Astrocyte (in vitro differentiated cells and primary cell): Measurements from ENCODE around the gene DGUOK. TPM values are rescaled to one million over a fixed set of nuclear protein-coding genes. Genes with fewer than 3 reads are reported as not detected.

Experiments used
- DNase-seq: peaks from one replicate; pipeline ENCODE4 v3.0.0-alpha.2; 2010; ENCODE audit warnings: low read depth
- FAIRE-seq: peaks from 2 replicates; lab custom pipeline; 2011; peaks lifted over from hg19 to GRCh38; lab: Jason Lieb, UNC
- H2AFZ ChIP-seq: 2 replicates; pipeline ENCODE4 v1.6.0; 2012; ENCODE audit warnings: low read depth, low read length, inconsistent platforms
- H3K27ac ChIP-seq: 2 replicates; pipeline ENCODE4 v1.5.1; 2011; ENCODE audit warnings: low read depth, low read length, inconsistent platforms
- H3K27me3 ChIP-seq: 2 replicates; pipeline ENCODE4 v1.6.0; 2011; ENCODE audit warnings: low read length, inconsistent platforms; ENCODE audit not compliant: insufficient read depth
- H3K36me3 ChIP-seq: 2 replicates; pipeline ENCODE4 v1.5.1; 2011; ENCODE audit warnings: low read length, inconsistent platforms; ENCODE audit not compliant: insufficient read depth
- H3K4me1 ChIP-seq: 2 replicates; pipeline ENCODE4 v1.5.1; 2011; ENCODE audit warnings: low read length, inconsistent platforms; ENCODE audit not compliant: insufficient read depth
- H3K4me2 ChIP-seq: 2 replicates; pipeline ENCODE4 v1.6.0; 2012; ENCODE audit warnings: low read length, inconsistent platforms
- H3K4me3 ChIP-seq: 2 replicates; pipeline ENCODE4 v1.5.1; 2011; ENCODE audit warnings: low read depth, mild to moderate bottlenecking, low read length, inconsistent platforms; ENCODE audit not compliant: insufficient read depth
- H3K79me2 ChIP-seq: 2 replicates; pipeline ENCODE4 v1.6.0; 2012; ENCODE audit warnings: mild to moderate bottlenecking, low read length, inconsistent platforms; ENCODE audit not compliant: insufficient read depth
- H3K9ac ChIP-seq: 2 replicates; pipeline ENCODE4 v1.6.0; 2012; ENCODE audit warnings: mild to moderate bottlenecking, low read length, inconsistent platforms
- H3K9me3 ChIP-seq: 2 replicates; pipeline ENCODE4 v1.5.1; 2012; ENCODE audit warnings: low read depth, mild to moderate bottlenecking, low read length, inconsistent platforms; ENCODE audit not compliant: insufficient read depth
- H4K20me1 ChIP-seq: 2 replicates; pipeline ENCODE4 v1.6.0; 2012; ENCODE audit warnings: low read length, inconsistent platforms; ENCODE audit not compliant: insufficient read depth
- H3K27ac Mint-ChIP-seq: one replicate; pipeline ENCODE4 v1.8.0; 2021; ENCODE audit warnings: mild to moderate bottlenecking, mixed read lengths; ENCODE audit not compliant: unreplicated experiment
- H3K27me3 Mint-ChIP-seq: one replicate; pipeline ENCODE4 v1.8.0; 2021; ENCODE audit warnings: low read depth, mixed read lengths; ENCODE audit not compliant: unreplicated experiment
- H3K36me3 Mint-ChIP-seq: one replicate; pipeline ENCODE4 v1.8.0; 2021; ENCODE audit warnings: low read depth, mixed read lengths; ENCODE audit not compliant: unreplicated experiment
- H3K4me1 Mint-ChIP-seq: one replicate; pipeline ENCODE4 v1.8.0; 2021; ENCODE audit warnings: low read depth, mixed read lengths; ENCODE audit not compliant: unreplicated experiment
- H3K4me3 Mint-ChIP-seq: one replicate; pipeline ENCODE4 v1.8.0; 2021; ENCODE audit warnings: mild to moderate bottlenecking, moderate library complexity, mixed read lengths; ENCODE audit not compliant: unreplicated experiment
- H3K9me3 Mint-ChIP-seq: one replicate; pipeline ENCODE4 v1.8.0; 2021; ENCODE audit warnings: mild to moderate bottlenecking, mixed read lengths; ENCODE audit not compliant: unreplicated experiment
- CTCF ChIP-seq: IDR thresholded peaks from 2 replicates; pipeline ENCODE4 v1.5.1; 2011; ENCODE audit warnings: low read depth, mild to moderate bottlenecking, inconsistent platforms, low read length, moderate library complexity; ENCODE audit not compliant: insufficient read depth
- EZH2 ChIP-seq: IDR thresholded peaks from 2 replicates; pipeline ENCODE4 v1.6.1; 2012; ENCODE audit warnings: mild to moderate bottlenecking, low read length, inconsistent platforms; ENCODE audit not compliant: insufficient read depth
- total RNA-seq: library from RNA; stranded (reverse); gene quantifications from 2 replicates; pipeline ENCODE4 v1.2.1, GENCODE V29; 2021

Gene DGUOK
- total RNA-seq, 1 donor from 2014 or later: 84.8 TPM

GRCh38 chr2:73893764-73894474 lies 32.8 kb upstream of the DGUOK start:
- peak overlapping the region; percentile 51 for H3K4me3 ChIP-seq
- Mint-ChIP-seq H3K4me3 (peak overlapping the region; percentile 86), H3K36me3 (peaks cover 6% of the 10 kb centered on the region), H3K4me1 (peaks cover 11% of the 10 kb centered on the region), H3K27me3 (peaks cover 4% of the 10 kb centered on the region), H3K27ac (peak overlapping the region; percentile 21), H3K9me3 (peaks cover 2% of the 10 kb centered on the region)
- H3K27ac ChIP-seq: no peak overlapping the region
- no peaks in the 10 kb centered on the region for H3K36me3 ChIP-seq
- no peaks in the 10 kb centered on the region for H3K9me3 ChIP-seq
- H3K27me3 ChIP-seq: peaks cover 32% of the 10 kb centered on the region
- H2AFZ ChIP-seq: no peak overlapping the region
- peak; percentile 39 for FAIRE-seq
- H3K9ac ChIP-seq: peak overlapping the region; percentile 4
- peaks cover 26% of the 10 kb centered on the region for H3K4me1 ChIP-seq
- H4K20me1 ChIP-seq: peaks cover 33% of the 10 kb centered on the region
- peak overlapping the region; percentile 79 for H3K4me2 ChIP-seq
- peaks cover 20% of the 10 kb centered on the region for H3K79me2 ChIP-seq
- no peak for DNase-seq
- TF ChIP-seq EZH2 (no peak), CTCF (no peak)

GRCh38 chr2:73894475-73894850 lies 32.2 kb upstream of the DGUOK start:
- Histone ChIP-seq H3K36me3 (no peaks in the 10 kb centered on the region), H3K4me2 (peak overlapping the region; percentile 79), H3K9me3 (no peaks in the 10 kb centered on the region), H3K27ac (no peak overlapping the region), H2AFZ (no peak overlapping the region), H3K4me3 (peak overlapping the region; percentile 51), H3K9ac (no peak overlapping the region), H4K20me1 (peaks cover 34% of the 10 kb centered on the region), H3K4me1 (peaks cover 26% of the 10 kb centered on the region), H3K27me3 (peaks cover 32% of the 10 kb centered on the region), H3K79me2 (peaks cover 21% of the 10 kb centered on the region)
- peaks cover 11% of the 10 kb centered on the region for H3K4me1 Mint-ChIP-seq
- H3K4me3 Mint-ChIP-seq: peak overlapping the region; percentile 86
- no peak for TF ChIP-seq EZH2
- TF ChIP-seq CTCF: no peak
- peaks cover 6% of the 10 kb centered on the region for H3K36me3 Mint-ChIP-seq
- peak overlapping the region; percentile 21 for H3K27ac Mint-ChIP-seq
- peaks cover 4% of the 10 kb centered on the region for H3K27me3 Mint-ChIP-seq
- no peak for DNase-seq
- FAIRE-seq: no peak
- H3K9me3 Mint-ChIP-seq: peaks cover 2% of the 10 kb centered on the region

- peaks cover 38% of the 10 kb centered on the region for H4K20me1 ChIP-seq
- H3K36me3 ChIP-seq: no peaks in the 10 kb centered on the region
These were observed 31.8 kb upstream of the DGUOK start for GRCh38 chr2:73894877-73895276.

More at GRCh38 chr2:73894877-73895276, 31.8 kb upstream of the DGUOK start:
- Mint-ChIP-seq H3K36me3 (peaks cover 6% of the 10 kb centered on the region), H3K4me3 (peak overlapping the region; percentile 86), H3K27ac (no peak overlapping the region), H3K9me3 (peaks cover 2% of the 10 kb centered on the region), H3K27me3 (peaks cover 4% of the 10 kb centered on the region), H3K4me1 (peaks cover 11% of the 10 kb centered on the region)
- Histone ChIP-seq H3K4me2 (peak overlapping the region; percentile 79), H3K9me3 (no peaks in the 10 kb centered on the region), H3K27ac (no peak overlapping the region), H2AFZ (no peak overlapping the region), H3K79me2 (peaks cover 23% of the 10 kb centered on the region), H3K9ac (no peak overlapping the region), H3K4me1 (peaks cover 26% of the 10 kb centered on the region), H3K27me3 (peaks cover 36% of the 10 kb centered on the region), H3K4me3 (peak overlapping the region; percentile 51)
- FAIRE-seq (no peak), DNase-seq (no peak)
- TF ChIP-seq CTCF (no peak), EZH2 (no peak)
